GM12872 (cell line): Measurements from ENCODE around the gene RNF213.

Source experiments
- TF ChIP-seq, protein P1 (sequence below): IDR thresholded peaks from 3 replicates; pipeline ENCODE4 v1.5.1; 2011; ENCODE audit warnings: low read depth, mild to moderate bottlenecking, low read length, moderate library complexity; ENCODE audit not compliant: insufficient read depth

RNF213 gene

DNA sequence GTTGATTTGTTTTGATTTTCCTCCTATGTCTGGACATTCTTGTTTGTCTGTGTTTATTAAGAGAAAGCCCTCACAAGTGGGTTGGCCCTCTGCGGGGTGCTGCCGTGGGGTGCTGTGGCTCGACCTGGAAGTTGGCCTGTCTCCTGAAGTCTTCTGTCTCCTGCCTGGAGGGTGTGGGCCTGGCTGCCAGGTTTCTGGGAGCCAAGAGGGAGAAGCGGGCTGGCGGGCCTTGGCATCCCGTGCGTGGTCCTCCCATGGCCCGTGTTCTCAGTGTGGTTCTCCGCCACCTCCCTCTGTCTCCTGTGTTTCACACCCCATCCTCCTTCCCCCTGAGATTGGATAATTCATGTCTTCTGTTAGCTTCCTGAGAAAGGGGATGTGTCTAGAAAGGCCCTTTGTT lies 69.6 kb downstream of the RNF213 start:
- TF ChIP-seq, protein P1, sequence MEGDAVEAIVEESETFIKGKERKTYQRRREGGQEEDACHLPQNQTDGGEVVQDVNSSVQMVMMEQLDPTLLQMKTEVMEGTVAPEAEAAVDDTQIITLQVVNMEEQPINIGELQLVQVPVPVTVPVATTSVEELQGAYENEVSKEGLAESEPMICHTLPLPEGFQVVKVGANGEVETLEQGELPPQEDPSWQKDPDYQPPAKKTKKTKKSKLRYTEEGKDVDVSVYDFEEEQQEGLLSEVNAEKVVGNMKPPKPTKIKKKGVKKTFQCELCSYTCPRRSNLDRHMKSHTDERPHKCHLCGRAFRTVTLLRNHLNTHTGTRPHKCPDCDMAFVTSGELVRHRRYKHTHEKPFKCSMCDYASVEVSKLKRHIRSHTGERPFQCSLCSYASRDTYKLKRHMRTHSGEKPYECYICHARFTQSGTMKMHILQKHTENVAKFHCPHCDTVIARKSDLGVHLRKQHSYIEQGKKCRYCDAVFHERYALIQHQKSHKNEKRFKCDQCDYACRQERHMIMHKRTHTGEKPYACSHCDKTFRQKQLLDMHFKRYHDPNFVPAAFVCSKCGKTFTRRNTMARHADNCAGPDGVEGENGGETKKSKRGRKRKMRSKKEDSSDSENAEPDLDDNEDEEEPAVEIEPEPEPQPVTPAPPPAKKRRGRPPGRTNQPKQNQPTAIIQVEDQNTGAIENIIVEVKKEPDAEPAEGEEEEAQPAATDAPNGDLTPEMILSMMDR: no peak

DNA sequence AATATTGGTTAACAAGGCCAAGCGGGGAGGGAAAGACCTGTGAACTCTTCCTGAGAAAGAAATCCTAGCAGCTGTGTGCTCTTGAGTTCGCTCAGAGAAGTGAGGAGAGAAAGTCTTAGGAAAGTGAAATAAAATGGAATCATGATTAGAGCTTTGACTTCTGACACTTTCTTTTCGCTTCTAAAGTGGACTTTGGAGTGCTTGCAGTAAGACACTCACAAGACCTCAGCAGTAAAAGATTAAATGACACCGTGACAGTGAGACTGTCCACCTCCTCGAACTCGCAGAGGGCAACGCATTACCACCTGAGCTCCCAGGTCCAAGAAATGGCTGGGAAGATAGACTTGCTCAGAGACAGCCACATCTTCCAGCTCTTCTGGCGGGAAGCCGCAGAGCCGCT lies 71.2 kb downstream of the RNF213 start:
- TF ChIP-seq, protein P1: no peak

DNA sequence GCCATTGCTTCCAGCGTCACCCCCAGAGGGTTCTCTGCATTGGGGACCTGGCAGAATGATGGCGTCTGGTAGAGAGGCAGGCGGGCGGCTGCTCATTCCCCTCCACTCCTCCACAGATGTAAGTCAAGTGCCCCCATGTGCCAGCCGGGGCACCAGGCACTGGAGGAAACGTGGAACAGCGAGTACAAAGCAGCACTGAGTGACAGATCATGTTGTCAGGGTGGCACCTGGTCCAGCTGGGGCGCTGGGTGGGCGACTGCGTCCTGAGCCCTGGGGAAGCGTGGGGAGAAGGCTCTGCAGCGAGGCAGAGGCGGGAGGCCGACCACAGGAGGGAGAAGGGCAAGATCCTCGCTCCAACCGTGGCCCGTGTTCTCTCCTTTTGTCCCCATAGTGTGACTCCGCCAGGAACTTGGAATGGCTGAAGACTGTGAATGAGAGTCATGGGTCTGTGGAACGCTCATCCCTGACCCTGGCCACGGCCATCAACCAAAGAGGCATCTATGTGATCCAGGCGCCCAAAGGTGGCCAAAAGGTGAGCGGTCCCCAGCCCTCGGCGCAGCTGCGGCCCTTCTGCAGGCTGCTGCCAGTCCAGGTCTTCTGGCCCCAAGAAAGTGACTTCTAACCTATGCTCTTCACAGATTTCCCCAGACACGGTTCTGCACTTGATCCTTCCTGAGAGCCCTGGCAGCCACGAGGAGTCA lies 76.7 kb downstream of the RNF213 start:
- TF ChIP-seq, protein P1: no peak

DNA sequence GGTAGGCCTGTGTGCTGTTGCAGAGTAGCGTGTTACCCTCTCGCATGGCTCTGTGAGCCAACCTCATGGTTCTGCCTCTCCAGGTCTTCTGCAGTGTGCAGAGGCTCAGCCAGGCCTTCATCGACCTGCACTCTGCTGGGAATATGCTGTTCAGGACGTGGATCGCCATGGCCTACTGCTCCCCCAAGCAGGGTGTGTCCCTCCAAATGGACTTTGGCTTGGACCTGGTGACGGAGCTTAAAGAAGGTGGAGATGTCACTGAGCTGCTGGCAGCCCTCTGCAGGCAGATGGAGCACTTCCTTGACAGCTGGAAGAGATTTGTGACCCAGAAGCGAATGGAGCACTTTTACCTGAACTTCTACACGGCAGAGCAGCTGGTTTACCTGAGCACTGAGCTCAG lies 78.5 kb downstream of the RNF213 start:
- TF ChIP-seq, protein P1: no peak

DNA sequence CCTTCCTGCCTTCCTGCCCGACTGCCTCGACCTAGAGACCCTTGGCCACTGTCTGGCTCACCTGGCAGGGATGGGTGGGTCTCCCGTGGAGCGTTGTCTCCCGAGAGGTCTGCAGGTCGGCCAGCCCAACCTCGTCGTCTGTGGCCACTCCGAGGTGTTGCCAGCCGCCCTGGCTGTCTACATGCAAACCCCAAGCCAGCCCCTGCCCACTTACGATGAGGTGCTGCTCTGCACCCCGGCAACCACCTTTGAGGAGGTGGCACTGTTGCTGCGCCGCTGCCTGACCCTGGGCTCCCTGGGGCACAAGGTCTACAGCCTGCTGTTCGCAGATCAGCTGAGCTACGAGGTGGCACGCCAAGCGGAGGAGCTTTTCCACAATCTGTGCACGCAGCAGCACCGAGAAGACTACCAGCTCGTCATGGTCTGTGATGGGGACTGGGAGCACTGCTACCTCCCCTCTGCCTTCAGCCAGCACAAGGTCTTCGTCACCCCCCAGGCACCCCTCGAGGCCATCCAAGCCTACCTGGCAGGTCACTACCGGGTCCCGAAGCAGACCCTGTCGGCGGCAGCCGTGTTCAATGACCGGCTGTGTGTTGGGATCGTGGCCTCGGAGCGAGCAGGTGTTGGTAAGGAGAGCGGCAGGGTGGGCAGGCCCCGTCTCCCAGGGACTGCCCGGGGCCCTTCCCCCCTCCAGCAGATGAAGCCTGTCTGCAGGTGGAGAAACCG lies 79.2 kb downstream of the RNF213 start:
- TF ChIP-seq, protein P1: no peak

DNA sequence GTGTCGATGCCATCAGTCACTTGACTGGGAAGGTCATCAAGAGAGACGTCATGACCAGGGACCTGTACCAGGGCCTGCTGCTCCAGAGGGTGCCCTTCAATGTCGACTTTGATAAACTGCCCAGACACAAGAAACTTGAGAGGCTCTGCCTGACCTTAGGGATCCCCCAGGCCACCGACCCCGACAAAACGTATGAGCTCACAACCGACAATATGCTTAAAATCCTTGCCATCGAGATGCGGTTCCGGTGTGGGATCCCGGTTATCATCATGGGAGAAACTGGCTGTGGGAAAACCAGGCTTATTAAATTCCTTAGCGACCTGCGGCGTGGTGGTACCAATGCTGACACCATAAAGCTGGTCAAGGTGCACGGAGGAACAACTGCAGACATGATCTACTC lies 84.7 kb downstream of the RNF213 start:
- TF ChIP-seq, protein P1: no peak

DNA sequence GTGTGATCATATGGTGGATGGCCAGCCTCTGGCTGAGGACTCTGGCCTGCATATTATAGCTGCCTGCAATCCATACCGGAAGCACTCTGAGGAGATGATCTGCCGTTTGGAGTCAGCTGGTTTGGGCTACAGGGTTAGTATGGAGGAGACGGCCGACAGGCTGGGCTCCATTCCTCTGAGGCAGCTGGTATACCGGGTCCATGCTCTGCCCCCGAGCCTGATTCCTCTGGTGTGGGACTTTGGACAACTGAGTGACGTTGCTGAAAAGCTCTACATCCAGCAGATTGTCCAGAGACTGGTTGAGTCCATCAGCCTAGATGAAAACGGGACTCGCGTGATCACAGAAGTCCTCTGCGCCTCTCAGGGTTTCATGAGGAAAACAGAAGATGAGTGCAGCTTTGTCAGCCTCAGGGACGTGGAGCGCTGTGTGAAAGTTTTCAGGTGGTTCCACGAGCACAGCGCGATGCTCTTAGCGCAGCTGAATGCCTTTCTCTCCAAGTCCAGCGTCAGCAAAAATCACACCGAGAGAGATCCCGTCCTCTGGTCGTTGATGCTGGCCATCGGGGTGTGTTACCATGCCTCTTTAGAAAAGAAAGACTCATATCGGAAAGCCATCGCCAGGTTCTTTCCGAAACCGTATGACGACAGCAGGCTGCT lies 85.3 kb downstream of the RNF213 start:
- TF ChIP-seq, protein P1: no peak
